Tibial artery (tissue), 4 donors: ENCODE results near the gene SLITRK4.

Experiments
- DNase-seq, 2 donors: peaks; one replicate each; pipeline ENCODE4 v3.0.0-alpha.2; 2019
- H3K27ac ChIP-seq, 2 donors: fragments of 200-600 bp; sonication (generic) in 1 of 2; 1 replicate in 1 of 2; 2 replicates in 1 of 2; pipeline ENCODE4 v1.5.1; 2018 to 2019; ENCODE audit warnings: mild to moderate bottlenecking in 1 of 2
- H3K27me3 ChIP-seq, 2 donors: fragments of 200-600 bp; sonication (generic) in 1 of 2; one replicate each; pipeline versions ENCODE4 v1.5.1 to v1.6.0; 2016 to 2019
- H3K36me3 ChIP-seq, 3 donors: fragments of 200-600 bp; sonication (generic) in 2 of 3; one replicate each; pipeline ENCODE4 v1.5.1; 2016 to 2019; ENCODE audit warnings: mild to moderate bottlenecking in 2 of 3
- H3K4me1 ChIP-seq, 4 donors: fragments of 200-600 bp; sonication (generic) in 2 of 4; 1 replicate in 3 of 4; 2 replicates in 1 of 4; pipeline ENCODE4 v1.5.1; 2016 to 2019
- H3K4me3 ChIP-seq, 2 donors: fragments of 200-600 bp; sonication (generic) in 1 of 2; 1 replicate in 1 of 2; 2 replicates in 1 of 2; pipeline ENCODE4 v1.5.1; 2018 to 2019; ENCODE audit warnings: mild to moderate bottlenecking in 2 of 2
- H3K9me3 ChIP-seq, 3 donors: fragments of 200-600 bp; sonication (generic) in 1 of 3; one replicate each; pipeline ENCODE4 v1.5.1; 2016 to 2019
- CTCF ChIP-seq, 2 experiments: fragments of 200-600 bp in 1 of 2; fragments of 450-650 bp in 1 of 2; IDR thresholded peaks; one replicate each; pipeline ENCODE4 v1.5.1; 2017 to 2019; ENCODE audit warnings: antibody characterized with exemption in 2 of 2, mild to moderate bottlenecking in 1 of 2, moderate library complexity in 1 of 2
- intact Hi-C: fragments of 100-400 bp; cut with DNase I; formaldehyde crosslinking; loops from one replicate; pipeline ENCODE4 v1.15.0; 2023; ENCODE audit warnings: low total_unique reads

SLITRK4 gene

GRCh38 chrX:143634309-143634662 lies 1.6 kb downstream of the SLITRK4 start:
- H3K4me3 ChIP-seq = peak overlapping the region; percentile 46 to 54
- no peaks in the 10 kb centered on the region for H3K36me3 ChIP-seq
- no peaks in the 10 kb centered on the region for H3K27me3 ChIP-seq
- DNase-seq = no peak
- peaks cover 0 to 19% (median 0%) of the 10 kb centered on the region in 4 donors for H3K4me1 ChIP-seq
- TF ChIP-seq CTCF (IDR thresholded peaks at IDR 0.05) = no peak
- no peaks in the 10 kb centered on the region for H3K9me3 ChIP-seq
- intact Hi-C loops = no loop called here
- H3K27ac ChIP-seq = no peak overlapping the region

- no peak for TF ChIP-seq CTCF (IDR thresholded peaks at IDR 0.05)
- peaks cover 0 to 19% (median 0%) of the 10 kb centered on the region in 4 donors for H3K4me1 ChIP-seq
- peak overlapping the region in 1 of 2 donors; percentile 11 for H3K27ac ChIP-seq
These were observed 2.2 kb downstream of the SLITRK4 start for GRCh38 chrX:143633461-143634308.

GRCh38 chrX:143632625-143633410 lies 3.1 kb downstream of the SLITRK4 start:
- TF ChIP-seq CTCF (IDR thresholded peaks at IDR 0.05) = no peak
- Histone ChIP-seq H3K4me1 (peaks cover 0 to 19% (median 0%) of the 10 kb centered on the region in 4 donors), H3K9me3 (no peaks in the 10 kb centered on the region), H3K27me3 (no peaks in the 10 kb centered on the region), H3K4me3 (peak overlapping the region; percentile 46 to 54), H3K27ac (no peak overlapping the region), H3K36me3 (no peaks in the 10 kb centered on the region)
- DNase-seq = peak in 1 of 2 donors; percentile 29
- intact Hi-C loops = no loop called here

More at GRCh38 chrX:143633461-143634308, 2.2 kb downstream of the SLITRK4 start:
- peak overlapping the region; percentile 46 to 54 for H3K4me3 ChIP-seq
- DNase-seq = no peak
- H3K27me3 ChIP-seq = no peaks in the 10 kb centered on the region
- H3K9me3 ChIP-seq = no peaks in the 10 kb centered on the region
- no peaks in the 10 kb centered on the region for H3K36me3 ChIP-seq
- intact Hi-C loops = no loop called here

- Histone ChIP-seq H3K27me3 (no peaks in the 10 kb centered on the region), H3K27ac (no peak overlapping the region), H3K4me1 (no peaks in the 10 kb centered on the region), H3K4me3 (no peak overlapping the region), H3K9me3 (no peaks in the 10 kb centered on the region), H3K36me3 (no peaks in the 10 kb centered on the region)
- intact Hi-C loops = no loop called here
- no peak for TF ChIP-seq CTCF (IDR thresholded peaks at IDR 0.05)
- no peak for DNase-seq
These were observed 12.2 kb downstream of the SLITRK4 start for GRCh38 chrX:143623657-143624056.

- TF ChIP-seq CTCF (IDR thresholded peaks at IDR 0.05) = no peak
- intact Hi-C loops = no loop called here
- DNase-seq = no peak
- H3K27ac ChIP-seq = no peak overlapping the region
- no peaks in the 10 kb centered on the region for H3K36me3 ChIP-seq
- no peaks in the 10 kb centered on the region for H3K27me3 ChIP-seq
- H3K4me3 ChIP-seq = no peak overlapping the region
- H3K9me3 ChIP-seq = no peaks in the 10 kb centered on the region
- H3K4me1 ChIP-seq = no peaks in the 10 kb centered on the region
These were observed 14.6 kb downstream of the SLITRK4 start for GRCh38 chrX:143621276-143621675.
